Calu3 (cell line): ENCODE results near the gene ALG1. TPM values are rescaled to one million over a fixed set of nuclear protein-coding genes. Genes with fewer than 3 reads are reported as not detected.
"Not testable (repeated sequence)": the region's sequence is repeated elsewhere in the genome, so short reads cannot be mapped to it uniquely, and the experiment has no call there.

Source experiments
- BruUV-seq: library from RNA; stranded (reverse); fragments of 400-500 nt; replicated peaks from 2 replicates; lab custom pipeline; 2021; lab: Mats Ljungman, UMichigan
- CTCF ChIA-PET: fragments of 300-600 bp; sonication (Branson Sonifier 250); formaldehyde crosslinking; loops from one replicate; lab custom pipeline; 2022; ENCODE audit warnings: antibody characterized with exemption; lab: Charles Lee
- DNase-seq: peaks from one replicate; pipeline ENCODE4 v3.0.0; 2022
- H3K27ac Mint-ChIP-seq: one replicate; pipeline ENCODE4 v1.8.0; 2022; ENCODE audit warnings: mixed read lengths; ENCODE audit not compliant: unreplicated experiment
- H3K27me3 Mint-ChIP-seq: one replicate; pipeline ENCODE4 v1.8.0; 2022; ENCODE audit warnings: mixed read lengths; ENCODE audit not compliant: unreplicated experiment
- H3K36me3 Mint-ChIP-seq: one replicate; pipeline ENCODE4 v1.8.0; 2022; ENCODE audit warnings: mild to moderate bottlenecking, moderate library complexity, mixed read lengths; ENCODE audit not compliant: insufficient read depth, unreplicated experiment
- H3K4me1 Mint-ChIP-seq: one replicate; pipeline ENCODE4 v1.8.0; 2022; ENCODE audit warnings: mild to moderate bottlenecking, low read depth, mixed read lengths; ENCODE audit not compliant: unreplicated experiment
- H3K4me3 Mint-ChIP-seq: one replicate; pipeline ENCODE4 v1.8.0; 2022; ENCODE audit warnings: mild to moderate bottlenecking, low read depth, moderate library complexity, mixed read lengths; ENCODE audit not compliant: unreplicated experiment
- H3K9me3 Mint-ChIP-seq: one replicate; pipeline ENCODE4 v1.8.0; 2022; ENCODE audit warnings: low read depth, mixed read lengths; ENCODE audit not compliant: unreplicated experiment
- intact Hi-C: fragments of 100-400 bp; cut with micrococcal nuclease; formaldehyde crosslinking; loops from one replicate; pipeline ENCODE4 v1.10.0; 2022; ENCODE audit not compliant: unreplicated experiment
- total RNA-seq: library from RNA; stranded (reverse); gene quantifications from 2 replicates; pipeline ENCODE4 v1.2.3, GENCODE V29; 2022
- TF ChIP-seq, protein P1 (sequence below): fragments of 200-600 bp; IDR thresholded peaks from one replicate; pipeline ENCODE4 v1.8.0; 2022; ENCODE audit warnings: antibody characterized with exemption; ENCODE audit not compliant: unreplicated experiment

The ALG1 gene
- total RNA-seq, 1 experiment from 2014 or later = 38.3 TPM

GRCh38 chr16:5041600-5042133 is 30.0 kb upstream of the ALG1 start:
- no peaks in the 10 kb centered on the region for H3K4me1 Mint-ChIP-seq

GRCh38 chr16:5042574-5043171 is 29.0 kb upstream of the ALG1 start:
- no peak overlapping the region for H3K4me3 Mint-ChIP-seq
- peaks cover 94% of the 10 kb centered on the region for H3K27me3 Mint-ChIP-seq
- H3K9me3 Mint-ChIP-seq = no peaks in the 10 kb centered on the region
- DNase-seq = no peak
- TF ChIP-seq, protein P1, sequence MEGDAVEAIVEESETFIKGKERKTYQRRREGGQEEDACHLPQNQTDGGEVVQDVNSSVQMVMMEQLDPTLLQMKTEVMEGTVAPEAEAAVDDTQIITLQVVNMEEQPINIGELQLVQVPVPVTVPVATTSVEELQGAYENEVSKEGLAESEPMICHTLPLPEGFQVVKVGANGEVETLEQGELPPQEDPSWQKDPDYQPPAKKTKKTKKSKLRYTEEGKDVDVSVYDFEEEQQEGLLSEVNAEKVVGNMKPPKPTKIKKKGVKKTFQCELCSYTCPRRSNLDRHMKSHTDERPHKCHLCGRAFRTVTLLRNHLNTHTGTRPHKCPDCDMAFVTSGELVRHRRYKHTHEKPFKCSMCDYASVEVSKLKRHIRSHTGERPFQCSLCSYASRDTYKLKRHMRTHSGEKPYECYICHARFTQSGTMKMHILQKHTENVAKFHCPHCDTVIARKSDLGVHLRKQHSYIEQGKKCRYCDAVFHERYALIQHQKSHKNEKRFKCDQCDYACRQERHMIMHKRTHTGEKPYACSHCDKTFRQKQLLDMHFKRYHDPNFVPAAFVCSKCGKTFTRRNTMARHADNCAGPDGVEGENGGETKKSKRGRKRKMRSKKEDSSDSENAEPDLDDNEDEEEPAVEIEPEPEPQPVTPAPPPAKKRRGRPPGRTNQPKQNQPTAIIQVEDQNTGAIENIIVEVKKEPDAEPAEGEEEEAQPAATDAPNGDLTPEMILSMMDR = no peak
- H3K36me3 Mint-ChIP-seq = no peaks in the 10 kb centered on the region
- intact Hi-C loops = no loop called here
- CTCF ChIA-PET = interaction anchor here (0.6 to 1.0 kb wide), 2 partner anchors 8 to 457 kb away, joined by 3 to 4 read pairs; no protein-coding TSS in a partner anchor
- no peak overlapping the region for H3K27ac Mint-ChIP-seq
- no peaks in the 10 kb centered on the region for H3K4me1 Mint-ChIP-seq
- BruUV-seq = no TSS peak

More at GRCh38 chr16:5041600-5042133, 30.0 kb upstream of the ALG1 start:
- H3K4me3 Mint-ChIP-seq = no peak overlapping the region
- CTCF ChIA-PET = interaction anchor here (0.6 to 1.0 kb wide), 2 partner anchors 9 to 181 kb away, joined by 4 to 6 read pairs; no protein-coding TSS in a partner anchor
- peaks cover 93% of the 10 kb centered on the region for H3K27me3 Mint-ChIP-seq
- no peaks in the 10 kb centered on the region for H3K9me3 Mint-ChIP-seq
- H3K27ac Mint-ChIP-seq = no peak overlapping the region
- TF ChIP-seq, protein P1 = no peak
- DNase-seq = no peak
- no TSS peak for BruUV-seq
- no peaks in the 10 kb centered on the region for H3K36me3 Mint-ChIP-seq
- intact Hi-C loops = no loop called here

DNA sequence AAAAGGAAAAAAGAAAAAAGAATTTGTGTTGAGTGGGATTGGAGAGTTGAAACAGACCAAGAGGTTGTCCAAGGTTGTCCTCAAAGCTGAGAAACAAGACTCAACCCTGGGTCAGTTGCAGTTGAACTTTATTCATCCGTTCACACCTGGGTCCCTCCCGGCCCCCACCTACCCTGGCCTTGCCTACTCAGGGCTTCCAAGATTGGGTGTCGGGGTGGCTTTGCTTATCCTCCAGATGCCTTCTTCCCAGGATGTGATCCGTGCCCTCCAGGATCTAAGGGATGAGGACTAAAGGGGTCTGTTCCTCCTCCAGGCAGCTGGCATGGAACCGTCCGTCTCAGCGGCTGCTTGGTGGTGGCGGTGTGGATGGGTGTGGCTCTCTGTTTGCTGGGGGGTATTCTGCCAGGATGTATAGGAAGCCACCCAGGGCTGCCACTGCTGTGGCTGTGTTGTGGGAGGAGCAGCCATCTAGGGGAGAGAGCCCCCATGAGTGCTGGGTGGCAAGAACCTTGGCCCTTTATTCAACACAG is 27.6 kb upstream of the ALG1 start:
- no TSS peak for BruUV-seq
- intact Hi-C loops = no loop called here
- DNase-seq = no peak
- H3K27me3 Mint-ChIP-seq = peaks cover 94% of the 10 kb centered on the region
- H3K4me3 Mint-ChIP-seq = no peak overlapping the region
- H3K4me1 Mint-ChIP-seq = no peaks in the 10 kb centered on the region
- CTCF ChIA-PET = no interaction called here
- TF ChIP-seq, protein P1 = no peak
- no peaks in the 10 kb centered on the region for H3K9me3 Mint-ChIP-seq
- H3K27ac Mint-ChIP-seq = no peak overlapping the region
- no peaks in the 10 kb centered on the region for H3K36me3 Mint-ChIP-seq

GRCh38 chr16:5044581-5044980 is 27.1 kb upstream of the ALG1 start:
- H3K4me3 Mint-ChIP-seq, H3K4me1 Mint-ChIP-seq, BruUV-seq, H3K27ac Mint-ChIP-seq, CTCF ChIA-PET, H3K9me3 Mint-ChIP-seq, DNase-seq, intact Hi-C loops, H3K36me3 Mint-ChIP-seq: not testable (repeated sequence)
- peaks cover 94% of the 10 kb centered on the region for H3K27me3 Mint-ChIP-seq
